Astrocyte of the spinal cord (primary cell): ENCODE measurements around the gene BLM.

Source experiments
- DNase-seq: peaks from one replicate; pipeline ENCODE4 v3.0.0; 2011; ENCODE audit warnings: low read depth, low spot score
- H3K4me3 ChIP-seq: 2 replicates; pipeline ENCODE4 v1.5.1; 2011; ENCODE audit warnings: low read depth, mild to moderate bottlenecking, low read length, moderate library complexity
- in situ Hi-C: cut with HindIII; loops from 2 replicates; pipeline ENCODE4 v1.10.0; 2017; ENCODE audit warnings: low sequenced_read_pairs
- TF ChIP-seq, protein P1 (sequence below): IDR thresholded peaks from 2 replicates; pipeline ENCODE4 v1.5.1; 2012; ENCODE audit warnings: low read depth, mild to moderate bottlenecking, low read length, inconsistent platforms

Gene BLM

DNA sequence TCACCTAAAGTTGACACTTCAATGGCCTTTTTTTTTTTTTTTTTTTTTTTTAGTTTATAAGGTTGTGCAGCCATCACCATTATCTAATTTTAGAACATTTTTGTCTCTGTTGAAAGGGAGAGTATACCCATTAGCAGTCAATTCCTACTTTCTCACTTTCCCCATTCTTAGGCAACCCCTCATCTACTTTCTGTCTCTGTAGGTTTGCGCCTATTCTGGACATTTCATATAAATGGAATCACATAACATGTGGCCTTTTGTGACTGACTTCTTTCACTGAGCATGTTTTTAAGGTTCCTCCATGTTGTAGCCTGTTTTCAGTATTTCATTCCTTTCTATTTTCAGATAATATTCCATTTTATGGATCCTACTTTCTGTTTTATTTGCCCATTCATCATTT lies 56.3 kb downstream of the BLM start:
- TF ChIP-seq, protein P1, sequence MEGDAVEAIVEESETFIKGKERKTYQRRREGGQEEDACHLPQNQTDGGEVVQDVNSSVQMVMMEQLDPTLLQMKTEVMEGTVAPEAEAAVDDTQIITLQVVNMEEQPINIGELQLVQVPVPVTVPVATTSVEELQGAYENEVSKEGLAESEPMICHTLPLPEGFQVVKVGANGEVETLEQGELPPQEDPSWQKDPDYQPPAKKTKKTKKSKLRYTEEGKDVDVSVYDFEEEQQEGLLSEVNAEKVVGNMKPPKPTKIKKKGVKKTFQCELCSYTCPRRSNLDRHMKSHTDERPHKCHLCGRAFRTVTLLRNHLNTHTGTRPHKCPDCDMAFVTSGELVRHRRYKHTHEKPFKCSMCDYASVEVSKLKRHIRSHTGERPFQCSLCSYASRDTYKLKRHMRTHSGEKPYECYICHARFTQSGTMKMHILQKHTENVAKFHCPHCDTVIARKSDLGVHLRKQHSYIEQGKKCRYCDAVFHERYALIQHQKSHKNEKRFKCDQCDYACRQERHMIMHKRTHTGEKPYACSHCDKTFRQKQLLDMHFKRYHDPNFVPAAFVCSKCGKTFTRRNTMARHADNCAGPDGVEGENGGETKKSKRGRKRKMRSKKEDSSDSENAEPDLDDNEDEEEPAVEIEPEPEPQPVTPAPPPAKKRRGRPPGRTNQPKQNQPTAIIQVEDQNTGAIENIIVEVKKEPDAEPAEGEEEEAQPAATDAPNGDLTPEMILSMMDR = no peak
- no peak for DNase-seq
- no peak overlapping the region for H3K4me3 ChIP-seq
- in situ Hi-C loops = no loop called here

- TF ChIP-seq, protein P1 = no peak
- no peak overlapping the region for H3K4me3 ChIP-seq
- in situ Hi-C loops = no loop called here
- DNase-seq = peak; percentile 59
Measured at GRCh38 chr15:90774731-90775514, 57.8 kb downstream of the BLM start.

GRCh38 chr15:90780916-90781315 lies 63.8 kb downstream of the BLM start:
- no peak for DNase-seq
- H3K4me3 ChIP-seq = no peak overlapping the region
- in situ Hi-C loops = no loop called here
- TF ChIP-seq, protein P1 = no peak

GRCh38 chr15:90782442-90782841 lies 65.3 kb downstream of the BLM start:
- in situ Hi-C loops = no loop called here
- no peak overlapping the region for H3K4me3 ChIP-seq
- TF ChIP-seq, protein P1 = no peak
- DNase-seq = no peak

- H3K4me3 ChIP-seq = no peak overlapping the region
- in situ Hi-C loops = no loop called here
- TF ChIP-seq, protein P1 = no peak
- DNase-seq = peak; percentile 32
Measured at GRCh38 chr15:90787881-90788280, 70.7 kb downstream of the BLM start.

- H3K4me3 ChIP-seq = no peak overlapping the region
- no peak for DNase-seq
- in situ Hi-C loops = no loop called here
- TF ChIP-seq, protein P1 = no peak
Measured at GRCh38 chr15:90789462-90789861, 72.3 kb downstream of the BLM start.
